Medulla oblongata (tissue), 1 donor: ENCODE measurements around the gene STC2.

Source experiments
- DNase-seq: peaks from one replicate; pipeline ENCODE4 v3.0.0-alpha.2; 2015; ENCODE audit errors: extremely low spot score

Gene STC2

GRCh38 chr5:173312821-173313220, 15.4 kb downstream of the STC2 start:
- no peak for DNase-seq

- no peak for DNase-seq
Measured at GRCh38 chr5:173311818-173312585, 16.2 kb downstream of the STC2 start.

GRCh38 chr5:173310861-173311785, 17.1 kb downstream of the STC2 start:
- peak; percentile 80 for DNase-seq

GRCh38 chr5:173310218-173310769, 17.9 kb downstream of the STC2 start:
- DNase-seq: no peak

- no peak for DNase-seq
Measured at GRCh38 chr5:173309731-173310130, 18.5 kb downstream of the STC2 start.

- DNase-seq: no peak
Measured at GRCh38 chr5:173308226-173308625, 20.0 kb downstream of the STC2 start.

- no peak for DNase-seq
Measured at GRCh38 chr5:173307695-173308094, 20.5 kb downstream of the STC2 start.

- DNase-seq: no peak
Measured at GRCh38 chr5:173306695-173307094, 21.5 kb downstream of the STC2 start.

DNA sequence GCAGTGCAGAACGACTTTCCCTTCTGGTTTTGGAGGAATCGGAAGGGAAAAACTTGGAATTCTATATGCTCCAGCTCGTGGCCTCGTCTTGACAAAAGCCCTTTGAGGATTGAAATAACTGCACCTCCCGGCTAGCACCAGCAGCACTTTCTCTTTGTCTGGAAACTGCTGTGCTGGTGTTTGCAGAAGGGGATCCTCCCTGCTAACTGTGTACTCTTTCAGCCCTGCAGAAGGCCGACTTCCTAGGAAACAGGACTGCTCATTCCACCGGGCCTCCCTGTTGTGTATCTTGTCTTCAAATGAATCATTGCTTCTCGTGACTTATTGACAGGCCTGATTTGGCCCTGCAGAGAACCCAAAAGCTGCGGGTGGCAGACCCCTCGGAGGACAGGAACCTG, 23.6 kb downstream of the STC2 start:
- DNase-seq: no peak

DNA sequence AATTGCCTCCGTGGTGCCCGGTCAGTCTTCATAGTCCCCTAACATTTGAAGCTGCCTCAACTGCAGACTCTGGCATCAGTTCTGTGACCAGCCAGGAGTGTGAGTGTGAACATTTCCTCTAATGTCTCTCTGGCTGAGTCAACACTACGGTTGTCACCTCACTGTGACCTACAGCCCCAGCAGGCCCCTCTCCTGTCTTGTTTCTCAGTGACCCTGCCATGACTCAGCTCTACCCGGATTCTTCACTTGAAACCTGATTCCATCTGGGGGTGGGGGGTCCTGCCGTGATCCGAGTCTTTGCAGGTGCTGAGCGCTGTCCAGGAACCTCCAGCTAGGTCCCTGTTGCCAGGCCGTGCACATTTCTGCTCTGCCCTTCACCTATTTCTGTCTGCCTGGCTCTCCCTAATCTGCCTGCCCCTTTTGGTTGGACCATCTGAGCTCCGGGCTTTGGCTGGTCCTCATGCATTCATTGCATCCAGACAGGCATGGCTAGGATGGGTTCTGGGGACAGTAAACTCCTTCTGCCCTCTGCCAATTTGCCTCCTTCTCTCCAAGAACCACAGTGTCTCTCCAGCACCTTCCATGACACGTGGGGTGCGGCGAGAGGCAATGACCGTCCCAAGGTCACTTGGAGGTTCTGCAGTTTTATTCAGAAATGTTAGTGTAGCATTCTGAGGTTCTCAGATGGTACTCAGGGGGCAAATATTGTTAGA, 24.2 kb downstream of the STC2 start:
- DNase-seq: no peak

GRCh38 chr5:173302546-173303155, 25.6 kb downstream of the STC2 start:
- no peak for DNase-seq

- DNase-seq: no peak
Measured at GRCh38 chr5:173301695-173302545, 26.3 kb downstream of the STC2 start.

DNA sequence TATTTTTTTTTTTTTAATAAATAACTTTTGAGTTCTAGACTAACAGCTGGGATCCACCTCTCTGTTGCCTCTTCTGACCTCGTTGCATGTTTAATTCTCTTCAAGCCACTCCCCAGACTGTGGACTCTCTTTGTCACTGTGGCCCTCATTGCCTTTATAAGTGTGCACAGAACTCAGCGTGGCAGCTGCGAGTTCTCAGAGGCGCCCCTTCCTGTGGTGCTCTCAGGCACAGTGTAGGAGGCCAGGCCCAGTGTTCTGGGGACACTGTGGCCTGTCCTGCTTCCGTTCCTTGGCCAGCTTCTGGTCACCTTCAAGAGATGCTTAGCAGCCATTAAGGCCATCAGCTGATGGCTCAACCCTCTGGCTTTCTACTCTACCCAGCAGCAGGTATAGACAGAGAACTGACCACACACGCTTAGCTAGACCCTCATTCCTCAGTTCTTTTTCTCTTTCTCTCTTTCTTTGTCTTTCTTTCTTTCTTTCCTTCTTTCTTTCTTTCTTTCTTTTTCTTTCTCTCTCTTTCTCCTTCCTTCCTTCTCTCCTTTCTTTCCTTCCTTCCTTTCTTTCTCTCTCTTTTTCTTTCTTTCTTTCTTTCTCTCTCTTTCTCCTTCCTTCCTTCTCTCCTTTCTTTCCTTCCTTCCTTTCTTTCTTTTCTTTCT, 27.7 kb downstream of the STC2 start:
- no peak for DNase-seq

DNA sequence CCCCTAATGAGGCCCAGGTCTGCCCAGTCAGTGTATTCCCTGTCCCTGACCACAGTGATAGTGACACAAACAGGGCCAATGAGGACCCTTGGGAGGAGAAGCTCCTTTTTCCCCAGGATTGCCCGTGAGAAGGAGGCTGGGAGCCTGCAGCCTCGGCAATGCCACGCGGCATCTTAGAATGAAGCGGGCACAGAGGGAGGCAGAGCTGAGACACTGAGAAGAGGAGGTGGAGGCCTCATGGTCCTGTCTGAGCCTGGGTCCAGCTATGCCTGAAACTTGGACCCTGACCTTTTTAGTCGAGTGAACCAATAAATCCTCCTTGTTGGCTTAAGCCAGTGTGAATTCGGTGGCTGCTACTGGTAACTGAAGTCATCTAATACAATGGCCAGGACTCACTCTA, 28.4 kb downstream of the STC2 start:
- DNase-seq: no peak

DNA sequence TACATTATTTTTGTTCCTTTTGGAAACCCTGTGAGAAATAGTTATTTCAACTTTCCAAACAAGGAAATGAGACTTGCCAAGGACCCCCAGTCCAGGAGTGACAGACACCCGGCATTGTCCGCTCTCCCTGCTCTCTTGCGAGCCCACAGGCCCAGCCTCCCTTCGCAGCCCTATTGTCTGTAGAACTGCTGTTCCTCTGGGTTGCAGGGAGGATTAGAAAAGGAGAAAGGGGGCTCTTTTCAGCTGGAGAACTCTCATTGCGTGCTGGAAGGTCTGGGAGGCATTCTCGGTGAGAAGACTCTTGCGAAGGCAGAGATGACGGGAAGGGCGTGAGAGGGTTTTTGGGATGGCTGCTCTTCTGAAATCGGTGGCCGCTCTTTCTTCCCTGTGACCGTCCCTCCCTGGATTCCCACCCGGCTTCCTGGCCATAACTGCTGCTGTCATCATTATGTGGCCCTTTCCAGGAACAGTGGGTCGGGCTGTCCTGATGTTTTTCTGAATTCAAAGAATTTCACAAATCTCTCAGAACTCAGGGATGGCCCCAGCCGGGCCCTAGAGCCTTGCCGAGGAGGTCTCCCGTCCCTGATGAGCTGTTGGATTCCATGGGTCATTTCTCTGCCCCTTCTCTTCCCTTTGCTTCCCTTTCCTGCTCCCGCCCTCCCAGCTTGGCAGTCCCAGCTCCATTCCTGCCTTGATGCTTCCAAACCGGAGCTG, 29.8 kb downstream of the STC2 start:
- no peak for DNase-seq

DNA sequence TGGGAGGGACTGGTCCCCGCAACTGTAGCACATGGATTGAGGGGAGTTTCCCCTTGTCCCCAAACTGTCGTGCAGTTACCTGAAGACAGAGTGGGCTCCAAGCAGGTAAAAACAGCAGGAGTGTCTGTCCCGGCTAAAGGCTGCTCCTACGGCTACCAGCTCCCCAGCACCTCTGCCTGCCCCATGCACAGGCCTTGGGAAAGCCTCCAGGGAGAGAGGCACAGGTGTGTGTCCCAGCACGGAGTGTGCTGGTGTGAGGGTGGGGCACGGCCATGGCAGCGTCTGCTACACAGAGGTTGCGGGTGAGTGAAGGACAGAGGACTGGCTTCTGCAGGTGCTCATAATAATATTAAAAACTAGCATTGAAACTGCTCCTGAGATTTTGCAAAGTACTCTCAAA, 30.4 kb downstream of the STC2 start:
- DNase-seq: no peak

DNA sequence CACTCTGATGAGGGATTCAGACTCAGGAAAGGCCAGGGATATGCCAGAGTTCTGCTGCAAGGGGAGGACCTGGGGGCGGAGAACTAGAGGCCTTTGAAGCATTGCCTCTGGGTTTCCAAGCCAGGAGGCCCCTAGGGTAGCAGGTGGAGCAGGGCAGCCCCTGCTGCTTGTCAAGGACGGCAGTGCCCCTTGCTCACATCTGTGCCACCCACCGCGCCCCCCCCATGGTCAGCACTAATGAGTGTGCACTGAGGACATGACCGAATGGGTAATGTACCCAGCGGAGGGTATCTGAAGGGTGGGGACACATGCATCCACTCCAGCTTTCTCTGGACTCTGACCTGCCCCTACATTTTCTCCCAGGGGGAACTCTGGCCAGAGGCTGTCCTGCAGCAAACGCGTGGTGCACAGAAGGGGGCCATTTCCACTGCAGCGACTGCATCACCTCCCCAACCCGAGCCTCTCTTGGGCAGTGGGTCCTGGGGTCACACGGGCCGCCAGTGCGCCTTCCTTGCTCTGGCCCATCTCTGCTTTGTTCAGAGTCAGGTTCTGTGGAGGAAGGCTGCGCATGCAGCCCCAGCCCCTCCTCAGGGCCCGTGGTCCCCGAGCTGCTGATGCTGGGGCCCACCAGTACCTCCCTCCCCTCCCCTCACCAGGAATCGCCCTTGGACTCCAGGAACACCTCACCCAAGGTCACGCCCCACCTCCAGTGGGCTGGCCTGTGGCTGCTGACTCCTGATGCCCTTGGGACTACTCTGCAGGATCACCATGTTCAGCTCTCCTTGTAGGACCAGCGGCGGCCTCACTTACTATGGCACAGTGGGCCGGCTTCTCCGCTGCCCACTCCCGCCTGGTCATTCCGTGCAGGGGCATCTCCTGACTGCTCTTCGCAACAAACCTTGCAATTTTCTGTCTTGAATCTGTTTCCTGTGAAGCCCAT, 31.2 kb downstream of the STC2 start:
- DNase-seq: no peak

DNA sequence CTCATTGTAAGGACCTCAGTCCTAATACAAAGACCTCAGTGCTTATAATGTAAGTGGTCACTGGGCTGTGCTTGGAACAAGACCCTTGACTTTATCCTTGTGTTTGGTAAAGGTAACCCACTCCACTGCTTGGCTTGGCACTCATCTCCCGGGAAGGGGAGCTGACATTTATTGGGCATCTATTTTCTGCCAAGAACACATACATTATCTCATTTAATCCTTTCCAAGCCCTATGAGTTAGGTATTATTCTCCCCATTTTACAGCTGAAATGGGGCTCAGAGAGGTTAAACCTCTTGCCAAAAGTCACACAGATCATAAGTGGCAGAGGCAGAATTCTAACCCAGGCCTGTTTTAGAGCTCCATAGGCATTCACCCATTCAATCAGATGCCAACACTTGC, 32.4 kb downstream of the STC2 start:
- no peak for DNase-seq
